ENCODE measurements around the gene LPP.

- no peak for TF ChIP-seq POLR2AphosphoS5 (IDR thresholded peaks at IDR 0.05; ENCODE audit: borderline replicate concordance, low read depth, low read length)
- TF ChIP-seq EZH2 (IDR thresholded peaks at IDR 0.05) = no peak
- TF ChIP-seq FOXP2 (optimal IDR thresholded peaks at IDR 0.05; ENCODE audit: control extremely low read depth, extremely low read length, insufficient read depth) = no peak
These were observed 628.7 kb downstream of the LPP start for GRCh38 chr3:188782613-188783124.

Data from SK-N-MC (cell line).